ENCODE data around the gene KRT72.

Gene KRT72

DNA sequence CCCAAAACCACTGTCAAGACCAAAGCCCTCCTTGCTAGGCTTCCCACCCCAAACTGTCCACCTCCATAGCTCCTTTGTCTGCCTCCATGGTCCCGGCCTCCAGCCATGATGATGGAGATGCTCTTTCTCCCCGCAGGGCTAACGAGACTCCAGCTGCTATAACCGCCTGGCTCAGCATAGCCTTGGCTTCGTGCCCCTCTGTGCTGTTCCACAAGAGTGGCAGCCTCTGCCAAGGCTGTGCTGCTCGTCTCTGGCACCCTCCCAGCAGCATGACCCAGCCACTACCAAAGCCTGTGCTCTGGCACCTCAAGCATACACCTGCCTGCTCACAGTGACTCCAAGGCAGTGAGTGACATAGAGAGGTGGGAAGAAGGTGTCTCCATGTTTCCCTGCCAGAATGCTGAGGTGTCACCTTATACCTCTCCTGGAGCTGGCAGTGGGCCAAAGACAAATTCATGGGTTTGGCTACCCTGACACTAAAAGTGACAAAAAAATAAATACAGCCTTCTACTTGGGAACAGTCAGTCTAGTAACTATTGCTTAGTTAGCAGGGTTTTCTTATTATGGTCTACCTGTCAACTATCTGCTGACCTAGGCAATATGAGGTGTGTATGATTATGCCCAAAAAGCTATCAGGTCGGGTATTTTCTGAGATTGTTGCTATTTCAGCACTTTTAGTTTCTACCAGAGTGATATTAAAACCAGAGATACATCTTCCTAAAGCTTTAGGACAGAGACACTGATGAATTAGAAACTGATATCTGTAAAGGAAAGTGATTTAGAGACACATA is 33.2 kb upstream of the KRT72 start:
- no peak for TF ChIP-seq CREB1 (IDR thresholded peaks at IDR 0.05; ENCODE audit: low read depth)
- peak; percentile 60 for TF ChIP-seq NFIC (IDR thresholded peaks at IDR 0.05)
- TF ChIP-seq TAF1 (IDR thresholded peaks at IDR 0.05; ENCODE audit: low read depth), result no peak

GRCh38 chr12:52633383-52633782 is 32.1 kb upstream of the KRT72 start:
- no peak for TF ChIP-seq EGR1 (IDR thresholded peaks at IDR 0.05)
- no peak for TF ChIP-seq MAX (IDR thresholded peaks at IDR 0.05)
- no peak for TF ChIP-seq YY1 (IDR thresholded peaks at IDR 0.05; ENCODE audit: low read depth)
- TF ChIP-seq CREB1 (IDR thresholded peaks at IDR 0.05; ENCODE audit: low read depth), result no peak

GRCh38 chr12:52632656-52633055 is 31.4 kb upstream of the KRT72 start:
- no peak for TF ChIP-seq CREB1 (IDR thresholded peaks at IDR 0.05; ENCODE audit: low read depth)
- no peak for TF ChIP-seq FOXM1 (IDR thresholded peaks at IDR 0.05; ENCODE audit: borderline replicate concordance, low read depth)
- TF ChIP-seq TEAD4 (IDR thresholded peaks at IDR 0.05), result no peak
- no peak for TF ChIP-seq MAX (IDR thresholded peaks at IDR 0.05)
- TF ChIP-seq, protein P1, sequence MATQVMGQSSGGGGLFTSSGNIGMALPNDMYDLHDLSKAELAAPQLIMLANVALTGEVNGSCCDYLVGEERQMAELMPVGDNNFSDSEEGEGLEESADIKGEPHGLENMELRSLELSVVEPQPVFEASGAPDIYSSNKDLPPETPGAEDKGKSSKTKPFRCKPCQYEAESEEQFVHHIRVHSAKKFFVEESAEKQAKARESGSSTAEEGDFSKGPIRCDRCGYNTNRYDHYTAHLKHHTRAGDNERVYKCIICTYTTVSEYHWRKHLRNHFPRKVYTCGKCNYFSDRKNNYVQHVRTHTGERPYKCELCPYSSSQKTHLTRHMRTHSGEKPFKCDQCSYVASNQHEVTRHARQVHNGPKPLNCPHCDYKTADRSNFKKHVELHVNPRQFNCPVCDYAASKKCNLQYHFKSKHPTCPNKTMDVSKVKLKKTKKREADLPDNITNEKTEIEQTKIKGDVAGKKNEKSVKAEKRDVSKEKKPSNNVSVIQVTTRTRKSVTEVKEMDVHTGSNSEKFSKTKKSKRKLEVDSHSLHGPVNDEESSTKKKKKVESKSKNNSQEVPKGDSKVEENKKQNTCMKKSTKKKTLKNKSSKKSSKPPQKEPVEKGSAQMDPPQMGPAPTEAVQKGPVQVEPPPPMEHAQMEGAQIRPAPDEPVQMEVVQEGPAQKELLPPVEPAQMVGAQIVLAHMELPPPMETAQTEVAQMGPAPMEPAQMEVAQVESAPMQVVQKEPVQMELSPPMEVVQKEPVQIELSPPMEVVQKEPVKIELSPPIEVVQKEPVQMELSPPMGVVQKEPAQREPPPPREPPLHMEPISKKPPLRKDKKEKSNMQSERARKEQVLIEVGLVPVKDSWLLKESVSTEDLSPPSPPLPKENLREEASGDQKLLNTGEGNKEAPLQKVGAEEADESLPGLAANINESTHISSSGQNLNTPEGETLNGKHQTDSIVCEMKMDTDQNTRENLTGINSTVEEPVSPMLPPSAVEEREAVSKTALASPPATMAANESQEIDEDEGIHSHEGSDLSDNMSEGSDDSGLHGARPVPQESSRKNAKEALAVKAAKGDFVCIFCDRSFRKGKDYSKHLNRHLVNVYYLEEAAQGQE (IDR thresholded peaks at IDR 0.05; ENCODE audit: low read depth), result no peak
- no peak for TF ChIP-seq CEBPB (IDR thresholded peaks at IDR 0.05)
- TF ChIP-seq TCF12 (IDR thresholded peaks at IDR 0.05; ENCODE audit: low read depth), result no peak
- TF ChIP-seq TAF1 (IDR thresholded peaks at IDR 0.05; ENCODE audit: low read depth), result no peak
- TF ChIP-seq NFIC (IDR thresholded peaks at IDR 0.05), result no peak
- no peak for TF ChIP-seq RAD21 (IDR thresholded peaks at IDR 0.05; ENCODE audit: low read depth)
- TF ChIP-seq YY1 (IDR thresholded peaks at IDR 0.05; ENCODE audit: low read depth), result no peak
- no peak for TF ChIP-seq EGR1 (IDR thresholded peaks at IDR 0.05)
- TF ChIP-seq, protein P2, sequence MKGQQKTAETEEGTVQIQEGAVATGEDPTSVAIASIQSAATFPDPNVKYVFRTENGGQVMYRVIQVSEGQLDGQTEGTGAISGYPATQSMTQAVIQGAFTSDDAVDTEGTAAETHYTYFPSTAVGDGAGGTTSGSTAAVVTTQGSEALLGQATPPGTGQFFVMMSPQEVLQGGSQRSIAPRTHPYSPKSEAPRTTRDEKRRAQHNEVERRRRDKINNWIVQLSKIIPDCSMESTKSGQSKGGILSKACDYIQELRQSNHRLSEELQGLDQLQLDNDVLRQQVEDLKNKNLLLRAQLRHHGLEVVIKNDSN (IDR thresholded peaks at IDR 0.05), result no peak
- no peak for TF ChIP-seq ZBTB7A (IDR thresholded peaks at IDR 0.05; ENCODE audit: low read depth)
- TF ChIP-seq EP300 (IDR thresholded peaks at IDR 0.05; ENCODE audit: borderline replicate concordance), result no peak

- TF ChIP-seq CEBPB (IDR thresholded peaks at IDR 0.05) (no peak), CREB1 (IDR thresholded peaks at IDR 0.05; ENCODE audit: low read depth) (no peak), FOXM1 (IDR thresholded peaks at IDR 0.05; ENCODE audit: borderline replicate concordance, low read depth) (no peak), EGR1 (IDR thresholded peaks at IDR 0.05) (no peak), EP300 (IDR thresholded peaks at IDR 0.05; ENCODE audit: borderline replicate concordance) (no peak), TEAD4 (IDR thresholded peaks at IDR 0.05) (no peak), RAD21 (IDR thresholded peaks at IDR 0.05; ENCODE audit: low read depth) (no peak), YY1 (IDR thresholded peaks at IDR 0.05; ENCODE audit: low read depth) (no peak)
- TF ChIP-seq, protein P1 (IDR thresholded peaks at IDR 0.05; ENCODE audit: low read depth), result no peak
- TF ChIP-seq, protein P2 (IDR thresholded peaks at IDR 0.05), result no peak
Observed at GRCh38 chr12:52631676-52632459, 30.6 kb upstream of the KRT72 start.

DNA sequence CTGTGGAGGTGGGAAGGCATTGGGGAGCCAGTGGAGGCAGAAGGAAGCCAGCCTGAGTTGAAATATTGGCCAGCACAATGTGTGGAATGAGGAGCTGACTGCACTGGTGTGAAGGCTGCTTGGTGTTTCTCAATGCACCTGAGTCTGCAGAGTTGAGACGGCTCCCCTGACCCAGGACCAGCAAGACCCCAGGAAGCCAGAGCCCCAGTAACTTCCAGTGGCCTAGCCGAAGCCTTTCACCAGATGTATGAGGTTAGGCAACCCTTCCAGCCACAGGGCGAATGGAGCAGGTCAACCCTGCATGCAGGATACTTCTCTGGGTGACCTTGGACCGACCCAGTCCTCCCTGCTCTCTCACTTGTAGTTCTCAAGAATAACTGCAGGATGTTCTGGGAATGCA is 30.0 kb upstream of the KRT72 start:
- TF ChIP-seq EGR1 (IDR thresholded peaks at IDR 0.05) (no peak), TAF1 (IDR thresholded peaks at IDR 0.05; ENCODE audit: low read depth) (no peak), CEBPB (IDR thresholded peaks at IDR 0.05) (no peak), NFIC (IDR thresholded peaks at IDR 0.05) (no peak)
- TF ChIP-seq, protein P2 (IDR thresholded peaks at IDR 0.05), result no peak
